Naive thymus-derived CD4-positive, alpha-beta T cell (primary cell): Measurements from ENCODE around the gene MRS2. TPM values are rescaled to one million over a fixed set of nuclear protein-coding genes. Genes with fewer than 3 reads are reported as not detected.
"Not testable (repeated sequence)": the region's sequence is repeated elsewhere in the genome, so short reads cannot be mapped to it uniquely, and the experiment has no call there.

Experiments
- ATAC-seq: fragments of 150-1000 bp; cut with Tn5 transposase; 2 replicates; pipeline ENCODE4 v1.10.0; 2021; ENCODE audit warnings: mild to moderate bottlenecking, moderate library complexity
- CTCF ChIA-PET: fragments of 350-600 bp; sonication (Branson Sonifier 250); formaldehyde crosslinking; loops from one replicate; lab custom pipeline; 2021; ENCODE audit warnings: antibody characterized with exemption; lab: Charles Lee
- POLR2A ChIA-PET: fragments of 350-600 bp; sonication (Branson Sonifier 250); formaldehyde crosslinking; loops from one replicate; lab custom pipeline; 2021; ENCODE audit warnings: antibody characterized with exemption, inconsistent platforms; lab: Charles Lee
- DNase-seq, 9 donors: peaks; one replicate each; pipeline versions ENCODE4 v3.0.0 to v3.0.0-alpha.2; 2020 to 2022; ENCODE audit warnings: mixed read lengths in 1 of 9
- H3K27ac ChIP-seq: one replicate; pipeline ENCODE4 v1.7.0; 2013; ENCODE audit warnings: mild to moderate bottlenecking, low read depth, low read length, moderate library complexity
- H3K27me3 ChIP-seq, 2 donors: one replicate each; pipeline ENCODE4 v1.7.0; 2013; ENCODE audit warnings: low read length in 2 of 2, mild to moderate bottlenecking in 2 of 2, moderate library complexity in 2 of 2; ENCODE audit not compliant: control insufficient read depth in 2 of 2, insufficient read depth in 2 of 2
- H3K36me3 ChIP-seq, 3 experiments: 1 replicate in 2 of 3; 2 replicates in 1 of 3; pipeline ENCODE4 v1.7.0; 2013; ENCODE audit warnings: low read length in 3 of 3, mild to moderate bottlenecking in 3 of 3, moderate library complexity in 1 of 3; ENCODE audit not compliant: insufficient read depth in 3 of 3, control insufficient read depth in 2 of 3
- H3K4me1 ChIP-seq, 2 donors: one replicate each; pipeline ENCODE4 v1.7.0; 2013; ENCODE audit warnings: low read length in 2 of 2, mild to moderate bottlenecking in 2 of 2, moderate library complexity in 1 of 2; ENCODE audit not compliant: control insufficient read depth in 2 of 2, insufficient read depth in 2 of 2
- H3K4me3 ChIP-seq: 2 replicates; pipeline ENCODE4 v1.7.0; 2013; ENCODE audit warnings: mild to moderate bottlenecking, low read length
- H3K9me3 ChIP-seq, 3 experiments: 1 replicate in 2 of 3; 2 replicates in 1 of 3; pipeline ENCODE4 v1.7.0; 2013; ENCODE audit warnings: low read length in 3 of 3; ENCODE audit not compliant: control insufficient read depth in 2 of 3
- H3K27ac Mint-ChIP-seq, 9 donors: one replicate each; pipeline ENCODE4 v1.8.0; 2020 to 2022; ENCODE audit warnings: mixed read lengths in 9 of 9, mild to moderate bottlenecking in 8 of 9, moderate library complexity in 5 of 9, inconsistent platforms in 2 of 9
- H3K27me3 Mint-ChIP-seq, 5 donors: one replicate each; pipeline ENCODE4 v1.8.0; 2021 to 2022; ENCODE audit warnings: mixed read lengths in 5 of 5, mild to moderate bottlenecking in 1 of 5
- H3K36me3 Mint-ChIP-seq, 5 donors: one replicate each; pipeline ENCODE4 v1.8.0; 2020 to 2022; ENCODE audit warnings: mixed read lengths in 5 of 5, mild to moderate bottlenecking in 3 of 5, inconsistent platforms in 1 of 5
- H3K4me1 Mint-ChIP-seq, 7 donors: one replicate each; pipeline ENCODE4 v1.8.0; 2020 to 2022; ENCODE audit warnings: mixed read lengths in 7 of 7, mild to moderate bottlenecking in 3 of 7, inconsistent platforms in 1 of 7
- H3K4me3 Mint-ChIP-seq, 10 donors: one replicate each; pipeline ENCODE4 v1.8.0; 2020 to 2022; ENCODE audit warnings: mild to moderate bottlenecking in 10 of 10, mixed read lengths in 10 of 10, moderate library complexity in 6 of 10, inconsistent platforms in 2 of 10
- H3K9me3 Mint-ChIP-seq, 11 donors: one replicate each; pipeline ENCODE4 v1.8.0; 2020 to 2022; ENCODE audit warnings: mixed read lengths in 11 of 11, mild to moderate bottlenecking in 4 of 11, inconsistent platforms in 1 of 11, moderate library complexity in 1 of 11
- intact Hi-C, 2 donors: fragments of 100-400 bp; cut with micrococcal nuclease; formaldehyde crosslinking; loops; one replicate each; pipeline ENCODE4 v1.15.1; 2023
- polyA plus RNA-seq, 2 donors: library from polyadenylated mRNA; unstranded; fragments of 300-500 nt; fragmentation: Illumina TruSeq; gene quantifications; one replicate each; pipeline ENCODE4 v1.2.3, GENCODE V29; 2021
- total RNA-seq, 6 experiments: library from RNA in 5 of 6; stranded (reverse) in 5 of 6; gene quantifications; 1 replicate in 5 of 6; 2 replicates in 1 of 6; pipeline ENCODE4 v1.2.3 and lab custom pipeline; 2021 to 2026

The MRS2 gene
- total and polyA plus RNA-seq, 7 experiments from 2014 or later = 6.7 to 28.0 (median 19.3) TPM

GRCh38 chr6:24358219-24358821 lies 44.4 kb upstream of the MRS2 start:
- peak overlapping the region; percentile 75 to 96 (median 86) for H3K4me3 Mint-ChIP-seq
- intact Hi-C loops = loop anchor here (2.0 to 5.0 kb wide), 2 partner anchors 44 to 76 kb away; partner anchors contain the start of gene MRS2 (in 2 of the 2)
- CTCF ChIA-PET = interaction anchor here (0.6 kb wide), 1 partner anchor 64 kb away, joined by 3 read pairs; no protein-coding TSS in a partner anchor
- peak overlapping the region in 6 of 9 donors; percentile 42 to 75 (median 62) for H3K27ac Mint-ChIP-seq
- Histone ChIP-seq H3K27ac (no peak overlapping the region), H3K27me3 (no peaks in the 10 kb centered on the region), H3K36me3 (no peaks in the 10 kb centered on the region), H3K4me3 (peak overlapping the region; percentile 49), H3K4me1 (peaks cover 7 to 11% of the 10 kb centered on the region in 2 donors), H3K9me3 (no peaks in the 10 kb centered on the region)
- DNase-seq (peak in 1 of 9 donors; percentile 7), ATAC-seq (no peak)
- peaks cover 10 to 39% (median 28%) of the 10 kb centered on the region in 7 donors for H3K4me1 Mint-ChIP-seq
- no peaks in the 10 kb centered on the region for H3K36me3 Mint-ChIP-seq
- POLR2A ChIA-PET = no interaction called here
- H3K27me3 Mint-ChIP-seq = peaks cover 0 to 62% (median 4%) of the 10 kb centered on the region in 5 donors
- no peaks in the 10 kb centered on the region for H3K9me3 Mint-ChIP-seq

GRCh38 chr6:24359640-24360454 lies 42.9 kb upstream of the MRS2 start:
- H3K27ac ChIP-seq = peak overlapping the region; percentile 9
- peak overlapping the region; percentile 50 for H3K4me3 ChIP-seq
- Mint-ChIP-seq H3K4me1 (peaks cover 10 to 39% (median 28%) of the 10 kb centered on the region in 7 donors), H3K27ac (peak overlapping the region in 8 of 9 donors; percentile 66 to 96 (median 82)), H3K9me3 (no peaks in the 10 kb centered on the region), H3K36me3 (no peaks in the 10 kb centered on the region), H3K4me3 (peak overlapping the region; percentile 79 to 89 (median 87)), H3K27me3 (peaks cover 0 to 57% (median 5%) of the 10 kb centered on the region in 5 donors)
- ATAC-seq (peak; percentile 97), DNase-seq (peak; percentile 67 to 86 (median 81))
- no peaks in the 10 kb centered on the region for H3K9me3 ChIP-seq
- ChIA-PET CTCF (interaction anchor here (1.0 kb wide), 1 partner anchor 77 kb away, joined by 4 read pairs; no protein-coding TSS in a partner anchor), POLR2A (no interaction called here)
- H3K4me1 ChIP-seq = peaks cover 7 to 11% of the 10 kb centered on the region in 2 donors
- H3K36me3 ChIP-seq = no peaks in the 10 kb centered on the region
- intact Hi-C loops = loop anchor here (1.0 to 5.0 kb wide), 4 partner anchors 43 to 134 kb away; partner anchors contain the start of genes MRS2 (in 2 of the 2) and ALDH5A1 (in 1 of the 2)
- H3K27me3 ChIP-seq = no peaks in the 10 kb centered on the region

DNA sequence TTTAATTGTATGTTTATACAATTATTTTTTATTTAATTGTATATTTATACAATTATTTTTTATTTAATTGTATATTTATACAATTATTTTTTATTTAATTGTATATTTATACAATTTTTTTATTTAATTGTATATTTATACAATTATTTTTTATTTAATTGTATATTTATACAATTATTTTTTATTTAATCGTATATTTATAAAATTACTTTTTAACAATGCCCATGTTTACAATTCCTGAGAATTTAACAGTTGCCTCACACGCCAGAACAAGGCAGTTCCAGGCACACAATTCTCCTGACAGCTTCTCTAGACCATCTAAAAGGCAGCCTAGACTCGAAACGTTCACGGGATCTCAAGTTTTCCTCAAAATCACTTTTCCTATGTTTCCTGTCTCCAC lies 40.4 kb upstream of the MRS2 start:
- intact Hi-C loops, H3K27ac Mint-ChIP-seq, H3K27me3 ChIP-seq, H3K36me3 ChIP-seq, ATAC-seq, H3K4me3 Mint-ChIP-seq, DNase-seq, H3K9me3 Mint-ChIP-seq, H3K36me3 Mint-ChIP-seq, POLR2A ChIA-PET, H3K4me3 ChIP-seq, H3K27ac ChIP-seq, CTCF ChIA-PET, H3K9me3 ChIP-seq: not testable (repeated sequence)
- Mint-ChIP-seq H3K27me3 (peaks cover 0 to 40% (median 9%) of the 10 kb centered on the region in 5 donors), H3K4me1 (peaks cover 10 to 29% (median 24%) of the 10 kb centered on the region in 7 donors)
- peaks cover 7 to 11% of the 10 kb centered on the region in 2 donors for H3K4me1 ChIP-seq

GRCh38 chr6:24365103-24365633 lies 37.6 kb upstream of the MRS2 start:
- H3K27me3 Mint-ChIP-seq = peaks cover 11 to 35% (median 20%) of the 10 kb centered on the region in 5 donors
- H3K4me1 ChIP-seq, H3K27me3 ChIP-seq, CTCF ChIA-PET, H3K9me3 Mint-ChIP-seq, H3K4me3 ChIP-seq, H3K27ac ChIP-seq, H3K4me3 Mint-ChIP-seq, intact Hi-C loops, H3K27ac Mint-ChIP-seq, ATAC-seq, DNase-seq, H3K9me3 ChIP-seq, POLR2A ChIA-PET, H3K36me3 Mint-ChIP-seq, H3K36me3 ChIP-seq: not testable (repeated sequence)
- H3K4me1 Mint-ChIP-seq = peaks cover 0 to 12% (median 7%) of the 10 kb centered on the region in 7 donors

DNA sequence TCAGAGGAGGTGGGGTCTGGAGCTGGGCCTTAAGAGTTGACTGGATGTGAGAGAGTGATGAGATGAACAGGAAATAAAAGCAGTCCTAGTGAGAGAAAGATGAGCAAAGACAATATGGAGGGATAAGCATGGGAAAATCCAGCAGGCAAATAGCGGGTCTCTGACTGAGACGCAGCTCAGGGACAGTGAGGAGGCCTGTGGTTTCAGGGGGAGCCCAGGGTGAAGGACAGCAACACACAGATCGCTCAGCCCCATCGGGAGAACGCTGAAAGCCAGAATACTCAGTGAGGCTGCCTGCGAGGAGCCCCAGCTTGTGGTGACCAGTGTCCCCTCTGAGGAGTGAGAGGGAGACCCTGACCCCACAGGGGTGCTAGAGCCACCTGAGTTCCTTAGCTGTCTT lies 28.1 kb upstream of the MRS2 start:
- Histone ChIP-seq H3K27ac (no peak overlapping the region), H3K27me3 (no peaks in the 10 kb centered on the region), H3K4me1 (no peaks in the 10 kb centered on the region), H3K4me3 (no peak overlapping the region), H3K36me3 (no peaks in the 10 kb centered on the region), H3K9me3 (no peaks in the 10 kb centered on the region)
- Mint-ChIP-seq H3K4me1 (no peaks in the 10 kb centered on the region), H3K36me3 (peaks cover 0 to 8% (median 0%) of the 10 kb centered on the region in 5 donors), H3K9me3 (no peaks in the 10 kb centered on the region), H3K27me3 (peaks cover 6 to 19% (median 7%) of the 10 kb centered on the region in 5 donors), H3K27ac (no peak overlapping the region), H3K4me3 (no peak overlapping the region)
- ATAC-seq = no peak
- no peak for DNase-seq
- POLR2A ChIA-PET = no interaction called here
- CTCF ChIA-PET = no interaction called here
- intact Hi-C loops = no loop called here

DNA sequence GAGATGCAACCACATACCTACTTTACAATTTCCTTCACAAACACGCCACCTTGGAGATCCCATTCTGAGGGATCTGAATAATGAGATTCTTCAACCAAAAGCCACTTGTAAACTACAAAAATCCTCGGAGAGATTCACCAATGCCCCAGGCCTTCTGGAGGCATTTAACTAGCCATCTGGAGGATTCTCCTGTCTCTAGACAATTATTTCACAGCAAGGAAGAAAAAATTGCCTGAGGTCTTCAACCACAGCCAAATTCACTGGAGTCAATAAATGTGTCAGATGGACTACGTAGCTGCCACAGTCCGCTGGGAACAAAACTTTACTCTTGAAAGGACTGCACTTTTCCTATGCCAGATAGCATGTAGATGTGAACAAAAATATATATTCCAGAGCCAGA lies 25.9 kb upstream of the MRS2 start:
- H3K9me3 ChIP-seq = no peaks in the 10 kb centered on the region
- no peak overlapping the region for H3K27ac ChIP-seq
- DNase-seq (no peak), ATAC-seq (no peak)
- no peaks in the 10 kb centered on the region for H3K4me1 Mint-ChIP-seq
- peaks cover 6 to 17% (median 12%) of the 10 kb centered on the region in 5 donors for H3K27me3 Mint-ChIP-seq
- H3K4me3 ChIP-seq = no peak overlapping the region
- no peaks in the 10 kb centered on the region for H3K9me3 Mint-ChIP-seq
- H3K27me3 ChIP-seq = no peaks in the 10 kb centered on the region
- no peaks in the 10 kb centered on the region for H3K36me3 ChIP-seq
- no peaks in the 10 kb centered on the region for H3K4me1 ChIP-seq
- POLR2A ChIA-PET = no interaction called here
- no peak overlapping the region for H3K4me3 Mint-ChIP-seq
- intact Hi-C loops = no loop called here
- no peak overlapping the region for H3K27ac Mint-ChIP-seq
- CTCF ChIA-PET = no interaction called here
- peaks cover 0 to 5% (median 0%) of the 10 kb centered on the region in 5 donors for H3K36me3 Mint-ChIP-seq
